DND-41 (cell line): ENCODE data around the gene DGKQ.

Experiments
- ATAC-seq: fragments of 200-7000 bp; cut with Tn5 transposase; 3 replicates; pipeline ENCODE4 v1.9.1; 2021; ENCODE audit warnings: low read depth; ENCODE audit not compliant: insufficient read depth
- DNase-seq: peaks from one replicate; pipeline ENCODE4 v3.0.0-alpha.2; 2020
- H2AFZ ChIP-seq: 2 replicates; pipeline ENCODE4 v1.6.0; 2012; ENCODE audit warnings: low read depth, low read length
- H3K27ac ChIP-seq: 2 replicates; pipeline ENCODE4 v1.5.1; 2012; ENCODE audit warnings: low read length, inconsistent platforms
- H3K27me3 ChIP-seq: fragments of 200-600 bp; sonication (generic); 2 replicates; pipeline ENCODE4 v1.6.0; 2012; ENCODE audit warnings: low read length, mild to moderate bottlenecking, inconsistent platforms; ENCODE audit not compliant: insufficient read depth, poor library complexity
- H3K36me3 ChIP-seq: 2 replicates; pipeline ENCODE4 v1.5.1; 2012; ENCODE audit warnings: low read length, inconsistent platforms; ENCODE audit not compliant: insufficient read depth
- H3K4me1 ChIP-seq: 2 replicates; pipeline ENCODE4 v1.5.1; 2012; ENCODE audit warnings: mild to moderate bottlenecking, low read length; ENCODE audit not compliant: insufficient read depth
- H3K4me2 ChIP-seq: 2 replicates; pipeline ENCODE4 v1.6.0; 2012; ENCODE audit warnings: mild to moderate bottlenecking, moderate library complexity, low read length, inconsistent platforms; ENCODE audit not compliant: insufficient read depth
- H3K4me3 ChIP-seq, 2 experiments: fragments of 200-600 bp in 1 of 2; shearing (Covaris generic) in 1 of 2; 2 replicates each; pipeline ENCODE4 v1.5.1; 2012 to 2016; ENCODE audit warnings: inconsistent platforms in 2 of 2, low read length in 2 of 2, mild to moderate bottlenecking in 2 of 2, low read depth in 1 of 2, moderate library complexity in 1 of 2
- H3K79me2 ChIP-seq: 2 replicates; pipeline ENCODE4 v1.6.0; 2012; ENCODE audit warnings: low read length, inconsistent platforms; ENCODE audit not compliant: insufficient read depth
- H3K9ac ChIP-seq: 2 replicates; pipeline ENCODE4 v1.6.0; 2012; ENCODE audit warnings: low read depth, mild to moderate bottlenecking, inconsistent platforms, low read length, moderate library complexity
- H3K9me3 ChIP-seq: 2 replicates; pipeline ENCODE4 v1.5.1; 2012; ENCODE audit warnings: low read length, moderate library complexity, mild to moderate bottlenecking, inconsistent platforms; ENCODE audit not compliant: insufficient read depth, severe bottlenecking
- H4K20me1 ChIP-seq: 2 replicates; pipeline ENCODE4 v1.6.0; 2012; ENCODE audit warnings: low read length; ENCODE audit not compliant: insufficient read depth
- EZH2 ChIP-seq: IDR thresholded peaks from 3 replicates; pipeline ENCODE4 v1.6.1; 2012; ENCODE audit warnings: borderline replicate concordance, low read depth, mild to moderate bottlenecking, moderate library complexity, low read length, inconsistent platforms; ENCODE audit not compliant: severe bottlenecking
- TF ChIP-seq, protein P1 (sequence below): IDR thresholded peaks from 2 replicates; pipeline ENCODE4 v1.5.1; 2012; ENCODE audit warnings: borderline replicate concordance, low read length, moderate library complexity, mild to moderate bottlenecking; ENCODE audit not compliant: poor library complexity, severe bottlenecking; ENCODE audit errors: extremely low read depth

DGKQ gene

DNA sequence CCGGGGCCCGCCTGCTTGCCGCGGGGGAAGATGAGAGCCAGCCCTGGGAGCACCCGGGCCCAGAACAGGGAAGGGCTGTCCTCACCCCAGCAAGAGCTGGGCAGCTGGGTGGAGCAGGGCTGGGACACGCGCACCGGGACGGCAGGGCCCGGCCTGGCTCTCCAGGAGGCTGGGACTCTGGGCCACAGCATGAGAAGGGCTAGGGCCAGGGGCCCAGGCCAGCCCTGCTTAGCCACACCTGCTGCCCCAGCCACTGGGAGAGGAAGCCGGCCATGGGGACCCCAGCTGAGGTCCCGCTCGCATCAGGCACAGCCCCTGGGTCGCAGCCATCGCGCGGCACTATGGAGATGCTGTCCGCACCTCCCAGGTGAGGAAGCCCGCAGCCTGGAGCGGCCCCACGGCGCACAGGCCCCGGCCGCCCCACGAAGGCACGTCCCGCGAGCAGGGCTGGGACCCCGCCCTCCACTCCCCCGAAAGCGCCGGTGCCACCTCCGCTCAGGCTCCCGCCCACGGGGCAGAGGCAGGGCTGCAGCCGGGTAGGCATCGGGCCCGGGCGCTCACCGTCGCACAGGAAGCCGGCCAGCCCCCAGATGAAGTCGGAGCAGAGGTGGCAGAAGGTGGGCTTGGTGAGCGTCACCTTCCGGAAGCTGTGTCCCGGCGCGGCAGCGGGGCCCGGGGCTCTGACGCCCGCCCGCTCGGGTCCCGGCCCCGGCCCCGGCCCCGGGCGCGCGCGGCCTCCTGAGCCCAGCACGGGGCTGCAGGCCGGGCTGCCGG lies 531 bp downstream of the DGKQ start:
- H3K9ac ChIP-seq, result peak overlapping the region; percentile 81
- TF ChIP-seq, protein P1, sequence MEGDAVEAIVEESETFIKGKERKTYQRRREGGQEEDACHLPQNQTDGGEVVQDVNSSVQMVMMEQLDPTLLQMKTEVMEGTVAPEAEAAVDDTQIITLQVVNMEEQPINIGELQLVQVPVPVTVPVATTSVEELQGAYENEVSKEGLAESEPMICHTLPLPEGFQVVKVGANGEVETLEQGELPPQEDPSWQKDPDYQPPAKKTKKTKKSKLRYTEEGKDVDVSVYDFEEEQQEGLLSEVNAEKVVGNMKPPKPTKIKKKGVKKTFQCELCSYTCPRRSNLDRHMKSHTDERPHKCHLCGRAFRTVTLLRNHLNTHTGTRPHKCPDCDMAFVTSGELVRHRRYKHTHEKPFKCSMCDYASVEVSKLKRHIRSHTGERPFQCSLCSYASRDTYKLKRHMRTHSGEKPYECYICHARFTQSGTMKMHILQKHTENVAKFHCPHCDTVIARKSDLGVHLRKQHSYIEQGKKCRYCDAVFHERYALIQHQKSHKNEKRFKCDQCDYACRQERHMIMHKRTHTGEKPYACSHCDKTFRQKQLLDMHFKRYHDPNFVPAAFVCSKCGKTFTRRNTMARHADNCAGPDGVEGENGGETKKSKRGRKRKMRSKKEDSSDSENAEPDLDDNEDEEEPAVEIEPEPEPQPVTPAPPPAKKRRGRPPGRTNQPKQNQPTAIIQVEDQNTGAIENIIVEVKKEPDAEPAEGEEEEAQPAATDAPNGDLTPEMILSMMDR, result no peak
- peak; percentile 61 for DNase-seq
- H3K4me1 ChIP-seq, result peaks cover 19% of the 10 kb centered on the region
- H2AFZ ChIP-seq, result peak overlapping the region; percentile 76
- peak overlapping the region; percentile 77 for H3K4me2 ChIP-seq
- H3K27me3 ChIP-seq, result no peaks in the 10 kb centered on the region
- peaks cover 7% of the 10 kb centered on the region for H3K9me3 ChIP-seq
- H4K20me1 ChIP-seq, result peaks cover 34% of the 10 kb centered on the region
- ATAC-seq, result peak; percentile 60
- H3K79me2 ChIP-seq, result peaks cover 22% of the 10 kb centered on the region
- peak overlapping the region; percentile 5 for H3K27ac ChIP-seq
- H3K36me3 ChIP-seq, result 0 out of 2 replicates have a peak, but pooled peaks cover 3% of the 10 kb centered on the region
- peak overlapping the region; percentile 78 to 88 for H3K4me3 ChIP-seq

DNA sequence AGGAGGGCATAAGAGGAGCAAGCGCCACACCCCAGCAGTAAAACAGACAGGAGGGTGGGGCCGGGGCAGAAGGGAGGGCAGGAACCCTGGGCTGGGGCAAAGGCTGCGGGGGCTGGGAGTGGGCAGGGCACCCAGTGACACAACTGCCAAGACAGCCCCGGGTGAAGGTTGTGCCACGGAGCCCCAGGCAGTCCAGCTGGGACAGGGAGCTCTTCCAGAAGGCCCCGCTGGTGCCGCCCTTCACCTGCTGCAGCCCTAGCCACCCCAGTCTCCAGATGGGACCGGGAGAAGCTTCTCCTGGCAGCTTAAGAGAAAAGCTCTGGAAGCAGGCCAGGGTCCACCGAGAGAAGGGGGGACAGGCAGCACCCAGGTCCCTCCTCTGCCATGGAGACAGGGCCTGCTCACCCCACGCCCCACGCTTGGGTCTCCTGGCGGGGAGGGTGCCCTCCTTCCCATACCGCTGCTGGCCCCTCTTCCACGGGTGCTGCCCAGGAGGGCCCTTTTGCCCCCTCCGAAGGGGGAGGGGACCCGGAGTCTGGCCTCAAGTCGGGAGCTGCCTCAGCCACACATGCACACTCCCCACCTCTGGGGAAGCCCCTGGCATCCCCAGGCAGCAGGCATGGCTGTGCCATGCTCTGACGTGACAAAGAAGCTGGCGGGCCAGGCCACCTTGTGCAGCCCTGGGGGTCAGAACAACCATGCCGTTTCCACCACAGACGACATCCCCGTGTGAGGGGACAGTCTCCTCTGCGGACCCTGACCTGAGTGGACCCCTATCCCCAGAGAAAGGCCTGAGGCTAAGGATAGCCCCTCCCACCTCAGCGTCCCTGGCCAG lies 1.5 kb downstream of the DGKQ start:
- ATAC-seq (no peak), DNase-seq (no peak)
- TF ChIP-seq, protein P1, result no peak
- no peak for TF ChIP-seq EZH2
- Histone ChIP-seq H3K27me3 (no peaks in the 10 kb centered on the region), H3K4me3 (peak overlapping the region; percentile 78 to 88; a peak in 3 of 4 replicates), H3K36me3 (peaks cover 5% of the 10 kb centered on the region; the same call in 1 of the 2 replicates), H3K9me3 (peaks cover 7% of the 10 kb centered on the region), H3K27ac (peak overlapping the region; percentile 36; the same call in 1 of the 2 replicates), H2AFZ (no peak overlapping the region), H3K4me2 (peak overlapping the region; percentile 77), H3K4me1 (peaks cover 19% of the 10 kb centered on the region), H3K9ac (peak overlapping the region; percentile 81), H3K79me2 (peaks cover 22% of the 10 kb centered on the region), H4K20me1 (peaks cover 34% of the 10 kb centered on the region)

DNA sequence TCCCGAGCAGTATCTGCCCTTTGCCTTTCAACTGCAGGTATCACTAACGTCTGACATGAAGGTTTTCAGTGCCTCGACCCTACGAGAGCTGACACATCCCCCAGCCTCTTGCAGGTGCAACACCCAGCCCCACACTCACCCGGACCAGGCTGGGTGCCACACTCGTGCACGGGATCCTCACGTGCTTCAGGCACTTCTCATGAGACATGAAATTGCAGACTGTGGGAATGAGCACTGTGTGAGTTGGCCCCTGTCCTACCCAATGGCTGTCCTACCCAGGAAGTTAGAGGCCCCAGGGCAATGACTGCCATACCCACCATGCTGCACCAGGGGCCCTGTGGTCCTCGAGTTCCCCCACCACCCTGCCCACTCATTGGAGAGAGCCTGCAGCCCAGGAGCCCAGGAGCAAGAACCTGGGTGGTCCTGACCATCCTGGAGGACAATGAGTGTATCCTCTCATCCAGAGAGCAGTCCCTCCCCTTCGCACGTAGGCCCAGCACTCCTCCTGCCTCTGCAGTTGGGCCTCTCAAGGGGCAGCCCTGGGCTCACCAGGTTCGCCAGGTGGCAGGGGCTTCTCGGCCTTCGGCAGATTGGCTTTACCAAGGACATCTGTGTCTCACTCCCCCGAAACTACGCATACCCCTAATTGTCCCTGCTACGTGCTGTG lies 2.4 kb downstream of the DGKQ start:
- Histone ChIP-seq H3K79me2 (peaks cover 22% of the 10 kb centered on the region), H3K9me3 (peaks cover 7% of the 10 kb centered on the region), H3K27ac (no peak overlapping the region), H3K4me3 (0 out of 4 replicates have a peak overlapping the region, but pooled peaks of 1 of the 2 experiments have one; percentile 88), H3K27me3 (no peaks in the 10 kb centered on the region), H2AFZ (no peak overlapping the region), H3K9ac (no peak overlapping the region; the same call in 1 of the 2 replicates), H4K20me1 (peaks cover 34% of the 10 kb centered on the region), H3K36me3 (peaks cover 14% of the 10 kb centered on the region), H3K4me1 (peaks cover 19% of the 10 kb centered on the region), H3K4me2 (peak overlapping the region; percentile 77; the same call in 1 of the 2 replicates)
- ATAC-seq (no peak), DNase-seq (no peak)
- TF ChIP-seq EZH2, result no peak
- TF ChIP-seq, protein P1, result no peak
